Left cardiac atrium (tissue), 4 donors: Measurements from ENCODE around the gene B4GALNT3. TPM values are rescaled to one million over a fixed set of nuclear protein-coding genes. Genes with fewer than 3 reads are reported as not detected.

Experiments
- ATAC-seq, 2 donors: fragments of 200-7000 bp; cut with Tn5 transposase; one replicate each; pipeline ENCODE4 v1.9.1; 2020; ENCODE audit warnings: mild to moderate bottlenecking in 2 of 2, moderate library complexity in 2 of 2
- DNase-seq: peaks from one replicate; pipeline ENCODE4 v3.0.0-alpha.2; 2020
- intact Hi-C, 2 donors: fragments of 100-400 bp; cut with DNase I; formaldehyde crosslinking; loops; one replicate each; pipeline versions ENCODE4 v1.14.1 to v1.15.1; 2022 to 2023
- total RNA-seq, 2 donors: library from RNA; stranded (reverse); fragmentation: NEBNext Ultra II Directional; extraction: Animal tissue kit (Norgen Biotek cat#: 25700); gene quantifications; one replicate each; pipeline ENCODE4 v1.2.1, GENCODE V29; 2021
- donor health status: DM: no; HTN: yes; CAD: no.
- donor health status: DM: no; HTN: yes; CAD: no; lungs with severe emphysema.
- donor health status: DM: yes; HTN: yes; CAD: no.
- donor health status: Dilated cardiomyopathy.

The B4GALNT3 gene
- total RNA-seq, 2 donors from 2014 or later, result 20.9 to 22.1 TPM

GRCh38 chr12:563787-564298 is 104.1 kb downstream of the B4GALNT3 start:
- DNase-seq (no peak), ATAC-seq (no peak)
- intact Hi-C loops, result loop anchor here (10.0 kb wide), 3 partner anchors 251 to 1011 kb away; partner anchors contain the start of gene RAD52 (in 1 of the 2)

GRCh38 chr12:565161-565560 is 105.4 kb downstream of the B4GALNT3 start:
- no peak for ATAC-seq
- intact Hi-C loops, result loop anchor here (5.0 to 10.0 kb wide), 5 partner anchors 250 to 1010 kb away; partner anchors contain the start of gene RAD52 (in 1 of the 2)
- DNase-seq, result no peak

GRCh38 chr12:565589-566105 is 105.9 kb downstream of the B4GALNT3 start:
- intact Hi-C loops, result loop anchor here (5.0 to 10.0 kb wide), 5 partner anchors 249 to 1009 kb away; partner anchors contain the start of gene RAD52 (in 1 of the 2)
- ATAC-seq (no peak), DNase-seq (no peak)

- ATAC-seq (no peak), DNase-seq (no peak)
- intact Hi-C loops, result loop anchor here (5.0 to 10.0 kb wide), 5 partner anchors 246 to 1006 kb away; partner anchors contain the start of gene RAD52 (in 1 of the 2)
These were observed 108.7 kb downstream of the B4GALNT3 start for GRCh38 chr12:568486-568885.

- intact Hi-C loops, result loop anchor here (5.0 to 10.0 kb wide), 5 partner anchors 246 to 1006 kb away; partner anchors contain the start of gene RAD52 (in 1 of the 2)
- DNase-seq (no peak), ATAC-seq (no peak)
These were observed 109.4 kb downstream of the B4GALNT3 start for GRCh38 chr12:569091-569676.

- DNase-seq (peak; percentile 93), ATAC-seq (peak; percentile 76 to 79)
- intact Hi-C loops, result loop anchor here (1.0 to 10.0 kb wide), 8 partner anchors 62 to 1005 kb away; partner anchors contain the start of genes RAD52 (in 2 of the 2) and WNK1 (in 1 of the 2)
These were observed 110.2 kb downstream of the B4GALNT3 start for GRCh38 chr12:569803-570434.

GRCh38 chr12:570435-570920 is 110.7 kb downstream of the B4GALNT3 start:
- DNase-seq (peak; percentile 88), ATAC-seq (peak; percentile 76 to 88)
- intact Hi-C loops, result loop anchor here (1.0 to 10.0 kb wide), 4 partner anchors 62 to 374 kb away; partner anchors contain the start of genes RAD52 (in 1 of the 2) and WNK1 (in 1 of the 2)

GRCh38 chr12:570921-571794 is 111.4 kb downstream of the B4GALNT3 start:
- ATAC-seq, result peak; percentile 54 to 56
- intact Hi-C loops, result loop anchor here (1.0 to 10.0 kb wide), 4 partner anchors 61 to 374 kb away; partner anchors contain the start of genes RAD52 (in 1 of the 2) and WNK1 (in 1 of the 2)

GRCh38 chr12:571795-572531 is 112.2 kb downstream of the B4GALNT3 start:
- DNase-seq (peak; percentile 58), ATAC-seq (peak; percentile 13 to 27)
- intact Hi-C loops, result loop anchor here (5.0 to 10.0 kb wide), 3 partner anchors 60 to 373 kb away; partner anchors contain the start of genes RAD52 (in 1 of the 2) and WNK1 (in 1 of the 2)

More at GRCh38 chr12:570921-571794, 111.4 kb downstream of the B4GALNT3 start:
- DNase-seq, result peak; percentile 87

- intact Hi-C loops, result loop anchor here (5.0 to 10.0 kb wide), 3 partner anchors 60 to 372 kb away; partner anchors contain the start of genes RAD52 (in 1 of the 2) and WNK1 (in 1 of the 2)
- DNase-seq (no peak), ATAC-seq (no peak)
These were observed 112.8 kb downstream of the B4GALNT3 start for GRCh38 chr12:572532-572899.

GRCh38 chr12:573232-573631 is 113.5 kb downstream of the B4GALNT3 start:
- no peak for ATAC-seq
- DNase-seq, result peak; percentile 1
- intact Hi-C loops, result loop anchor here (5.0 to 10.0 kb wide), 3 partner anchors 59 to 372 kb away; partner anchors contain the start of genes RAD52 (in 1 of the 2) and WNK1 (in 1 of the 2)

GRCh38 chr12:574475-575128 is 114.9 kb downstream of the B4GALNT3 start:
- intact Hi-C loops, result loop anchor here (5.0 to 10.0 kb wide), 3 partner anchors 58 to 370 kb away; partner anchors contain the start of genes RAD52 (in 1 of the 2) and WNK1 (in 1 of the 2)
- DNase-seq (peak; percentile 7), ATAC-seq (no peak)

- DNase-seq, result peak; percentile 59
- ATAC-seq, result peak in 1 of 2 donors; percentile 9
- intact Hi-C loops, result loop anchor here (10.0 kb wide), 2 partner anchors 180 to 370 kb away; partner anchors contain the start of genes RAD52 (in 1 of the 2) and WNK1 (in 1 of the 2)
These were observed 115.4 kb downstream of the B4GALNT3 start for GRCh38 chr12:575129-575502.

GRCh38 chr12:575948-576614 is 116.3 kb downstream of the B4GALNT3 start:
- peak; percentile 84 for DNase-seq
- intact Hi-C loops, result loop anchor here (10.0 kb wide), 2 partner anchors 179 to 369 kb away; partner anchors contain the start of genes RAD52 (in 1 of the 2) and WNK1 (in 1 of the 2)
- ATAC-seq, result peak; percentile 64 to 69

GRCh38 chr12:576615-577110 is 116.9 kb downstream of the B4GALNT3 start:
- no peak for DNase-seq

More at GRCh38 chr12:576615-577110, 116.9 kb downstream of the B4GALNT3 start:
- intact Hi-C loops, result loop anchor here (10.0 kb wide), 2 partner anchors 178 to 368 kb away; partner anchors contain the start of genes RAD52 (in 1 of the 2) and WNK1 (in 1 of the 2)
- no peak for ATAC-seq
